Measurements from ENCODE around the gene SAMD11.

The SAMD11 gene

GRCh38 chr1:980602-981395, 57.1 kb downstream of the SAMD11 start:
- Histone ChIP-seq H3K4me3 (IDR thresholded peaks at IDR 0.05; ENCODE audit: insufficient read depth, low read depth, low read length) (no peak overlapping the region), H2AFZ (ENCODE audit: low read depth) (no peak overlapping the region), H3K9ac (no peak overlapping the region), H4K20me1 (ENCODE audit: insufficient read depth) (no peaks in the 10 kb centered on the region), H3K4me1 (ENCODE audit: low read depth, poor library complexity, severe bottlenecking) (peaks cover 15% of the 10 kb centered on the region), H3K27me3 (ENCODE audit: insufficient read depth, low read depth) (peaks cover 74% of the 10 kb centered on the region), H3K4me2 (no peak overlapping the region), H3K79me2 (ENCODE audit: insufficient read depth, low read depth) (no peaks in the 10 kb centered on the region), H3K36me3 (ENCODE audit: insufficient read depth) (no peaks in the 10 kb centered on the region), H3K27ac (no peak overlapping the region)
- TF ChIP-seq CTCF (conservative IDR thresholded peaks at IDR 0.05; ENCODE audit: low read depth, low read length) = no peak

- Histone ChIP-seq H4K20me1 (ENCODE audit: insufficient read depth) (no peaks in the 10 kb centered on the region), H3K4me2 (no peak overlapping the region), H3K36me3 (ENCODE audit: insufficient read depth) (no peaks in the 10 kb centered on the region), H3K4me1 (ENCODE audit: low read depth, poor library complexity, severe bottlenecking) (peaks cover 8% of the 10 kb centered on the region), H3K27me3 (ENCODE audit: insufficient read depth, low read depth) (peaks cover 81% of the 10 kb centered on the region), H3K4me3 (IDR thresholded peaks at IDR 0.05; ENCODE audit: insufficient read depth, low read depth, low read length) (no peak overlapping the region), H2AFZ (ENCODE audit: low read depth) (no peak overlapping the region), H3K9ac (no peak overlapping the region), H3K27ac (no peak overlapping the region), H3K79me2 (ENCODE audit: insufficient read depth, low read depth) (no peaks in the 10 kb centered on the region)
- TF ChIP-seq CTCF (conservative IDR thresholded peaks at IDR 0.05; ENCODE audit: low read depth, low read length) = no peak
Observed at GRCh38 chr1:981491-981954, 57.8 kb downstream of the SAMD11 start.

GRCh38 chr1:981955-982558, 58.3 kb downstream of the SAMD11 start, which contains the start of gene PERM1:
Gene PERM1 (minus strand): TSS chr1:982093. CDS start chr1:981029, 1,064 bp downstream.
- Histone ChIP-seq H3K4me2 (no peak within 1 kb of the TSS), H3K27me3 (ENCODE audit: insufficient read depth, low read depth) (peaks cover 86% of the 10 kb centered on the region)

More at GRCh38 chr1:981955-982558, 58.3 kb downstream of the SAMD11 start, which contains the start of gene PERM1:
- Histone ChIP-seq H3K27ac (no peak within 1 kb of the TSS), H3K79me2 (ENCODE audit: insufficient read depth, low read depth) (no peaks in the 10 kb centered on the region), H3K36me3 (ENCODE audit: insufficient read depth) (no peaks in the 10 kb centered on the region), H2AFZ (ENCODE audit: low read depth) (no peak within 1 kb of the TSS), H4K20me1 (ENCODE audit: insufficient read depth) (no peaks in the 10 kb centered on the region), H3K4me3 (IDR thresholded peaks at IDR 0.05; ENCODE audit: insufficient read depth, low read depth, low read length) (no peak within 1 kb of the TSS), H3K4me1 (ENCODE audit: low read depth, poor library complexity, severe bottlenecking) (peaks cover 8% of the 10 kb centered on the region), H3K9ac (no peak within 1 kb of the TSS)
- TF ChIP-seq CTCF (conservative IDR thresholded peaks at IDR 0.05; ENCODE audit: low read depth, low read length) = no peak
